ENCODE measurements around the gene MAP4K4.

Gene MAP4K4

DNA sequence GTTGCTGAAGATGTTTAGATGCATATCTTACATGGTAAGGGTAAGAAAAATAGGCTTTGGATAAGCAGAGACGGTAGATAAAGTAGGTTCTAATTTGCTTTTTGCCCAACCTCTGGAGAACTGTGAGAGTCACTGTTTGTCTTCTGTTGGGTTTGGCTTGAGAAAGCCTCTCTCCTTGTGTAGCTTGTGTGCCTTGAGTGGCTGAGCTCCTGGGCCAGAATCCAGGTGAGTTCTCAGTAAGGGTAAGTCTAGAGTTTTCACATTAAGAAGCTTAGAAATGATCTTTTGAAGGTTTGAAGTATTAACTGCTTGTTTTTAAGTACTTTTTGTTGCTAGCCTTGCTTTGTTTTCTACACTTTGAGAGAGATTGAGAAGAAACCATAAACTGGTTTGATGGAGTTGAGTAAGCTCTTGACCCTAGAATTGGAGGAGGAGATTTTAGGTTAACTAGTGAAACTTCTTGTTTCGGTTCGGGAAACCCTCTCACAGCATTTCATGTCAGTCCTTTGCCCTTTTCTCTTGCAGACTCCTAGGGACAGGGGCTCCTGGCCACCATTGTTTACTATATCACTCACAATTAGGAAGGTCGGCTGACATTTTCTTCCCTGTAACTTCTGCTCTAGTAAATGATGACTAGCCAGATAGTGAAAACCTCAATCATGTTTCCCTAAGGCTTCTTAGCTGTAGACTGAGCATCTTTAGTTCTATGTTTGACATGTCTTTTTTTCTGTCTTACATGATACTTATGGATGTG, 26.0 kb downstream of the MAP4K4 start:
- DNase-seq, result no peak

DNA sequence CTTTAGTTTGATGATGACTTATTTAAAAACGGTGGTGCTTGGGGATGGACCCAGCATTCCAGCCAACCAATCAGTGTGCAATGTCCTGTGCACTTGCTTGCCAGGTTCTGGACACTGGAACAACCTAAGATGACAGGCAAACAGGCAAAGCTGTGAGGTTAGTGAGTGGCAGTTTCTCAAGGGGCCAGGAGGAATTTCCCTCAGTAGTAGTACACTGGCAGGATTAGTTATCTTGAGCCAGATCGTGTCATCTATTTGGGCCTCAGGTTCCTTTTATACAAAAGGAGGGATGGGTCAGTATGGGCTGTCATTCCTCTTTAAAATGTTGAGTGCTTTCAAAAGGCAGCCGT, 26.6 kb downstream of the MAP4K4 start:
- DNase-seq, result no peak

DNA sequence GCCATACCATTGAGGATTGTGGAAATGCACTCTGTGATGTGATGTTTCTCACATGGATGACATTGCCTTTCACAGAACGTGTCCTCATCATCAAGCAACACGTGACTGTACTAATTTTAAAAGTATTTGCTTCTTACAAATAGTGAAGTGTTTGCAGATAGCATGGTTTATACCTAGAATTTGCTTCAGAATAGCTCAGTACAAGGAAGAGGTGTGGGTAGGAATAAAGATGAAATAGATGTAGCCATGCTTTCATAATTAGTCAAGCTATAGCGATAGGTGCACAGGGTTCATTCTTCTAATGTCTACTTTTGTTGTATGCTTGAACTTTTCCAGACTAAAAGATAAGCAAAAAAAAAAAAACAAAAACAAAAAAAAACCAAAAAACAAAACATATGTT, 27.5 kb downstream of the MAP4K4 start:
- DNase-seq, result no peak

DNA sequence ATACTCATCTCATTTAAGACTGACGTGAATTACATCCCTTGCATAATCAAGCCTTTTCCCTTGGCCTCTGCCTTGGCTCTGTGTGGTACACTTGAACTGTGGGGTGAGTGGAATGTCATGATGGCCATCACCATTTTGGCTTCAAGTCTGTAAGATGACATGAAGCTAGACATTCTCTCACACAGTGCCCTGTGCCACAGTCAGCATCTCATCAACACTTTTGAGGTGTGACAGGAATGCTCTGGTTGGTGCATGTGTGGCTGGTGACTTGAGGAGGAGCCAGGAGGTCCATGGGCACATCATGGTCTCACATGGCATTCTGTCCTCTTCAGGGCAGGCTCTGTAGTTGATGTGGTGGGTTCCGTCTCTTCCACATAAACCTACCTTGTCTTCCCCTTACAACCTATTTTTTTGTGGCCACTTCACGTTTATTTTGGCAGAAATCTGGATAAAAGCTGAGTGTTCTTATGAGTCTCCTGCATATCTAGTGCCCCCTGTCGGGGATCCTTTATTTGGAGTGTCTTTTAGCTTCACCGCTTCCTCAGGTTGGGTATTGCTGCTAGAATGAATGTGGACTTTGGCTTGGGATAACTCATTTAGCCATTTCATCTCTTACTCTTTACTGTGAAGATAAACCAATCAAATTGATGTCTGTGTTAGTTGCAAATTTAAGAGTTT, 28.1 kb downstream of the MAP4K4 start:
- DNase-seq, result no peak

DNA sequence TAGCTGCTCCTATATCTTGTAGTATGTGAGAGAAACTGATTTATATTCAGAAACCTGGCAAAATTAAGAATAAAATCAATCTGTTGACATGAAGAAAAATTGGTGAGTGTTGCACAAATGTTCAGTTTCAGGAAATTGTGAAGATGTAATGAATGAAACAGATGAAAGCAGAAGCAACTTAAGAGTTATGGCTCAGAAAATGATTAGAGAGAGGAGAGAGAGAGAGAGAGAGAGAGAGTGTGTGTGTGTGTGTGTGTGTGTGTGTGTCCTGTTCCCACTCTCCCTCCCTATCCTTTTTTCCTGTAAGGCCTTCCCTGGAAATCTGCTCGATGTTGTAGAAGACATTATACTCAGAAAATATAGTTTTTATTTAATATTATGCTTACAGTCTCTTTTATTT, 31.4 kb downstream of the MAP4K4 start:
- DNase-seq, result no peak

DNA sequence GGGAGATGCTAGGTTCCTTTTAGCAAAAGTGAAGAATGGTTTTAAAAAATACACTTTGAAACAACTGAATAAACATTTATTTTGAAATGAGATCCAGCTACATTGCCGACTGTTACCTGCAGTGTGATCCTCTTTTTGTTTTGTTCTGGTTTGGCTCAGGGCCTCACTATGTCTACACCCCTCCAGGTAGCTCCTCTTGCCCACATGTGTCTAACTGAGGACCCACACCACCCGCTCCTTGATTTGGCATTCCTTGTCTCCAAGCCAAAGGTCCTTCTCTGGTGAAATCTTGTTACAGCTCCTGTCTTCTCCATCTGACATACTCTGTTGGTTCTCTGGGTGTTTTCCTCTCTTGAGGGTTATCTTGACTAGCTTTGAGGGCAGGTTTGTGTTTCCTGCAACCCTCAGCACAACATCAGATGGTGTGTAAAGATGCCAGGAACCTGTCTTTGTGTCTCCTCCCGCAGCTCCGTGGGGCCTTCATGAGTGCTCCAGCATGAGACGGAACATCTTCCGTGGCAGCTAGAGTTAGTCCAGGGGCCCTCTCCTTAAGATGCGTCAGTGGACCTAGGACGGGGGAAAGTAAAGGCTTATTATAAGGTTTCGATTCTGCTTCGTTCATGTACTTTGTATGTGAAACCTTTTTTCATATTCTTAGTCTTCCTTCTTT, 32.1 kb downstream of the MAP4K4 start:
- DNase-seq, result no peak

DNA sequence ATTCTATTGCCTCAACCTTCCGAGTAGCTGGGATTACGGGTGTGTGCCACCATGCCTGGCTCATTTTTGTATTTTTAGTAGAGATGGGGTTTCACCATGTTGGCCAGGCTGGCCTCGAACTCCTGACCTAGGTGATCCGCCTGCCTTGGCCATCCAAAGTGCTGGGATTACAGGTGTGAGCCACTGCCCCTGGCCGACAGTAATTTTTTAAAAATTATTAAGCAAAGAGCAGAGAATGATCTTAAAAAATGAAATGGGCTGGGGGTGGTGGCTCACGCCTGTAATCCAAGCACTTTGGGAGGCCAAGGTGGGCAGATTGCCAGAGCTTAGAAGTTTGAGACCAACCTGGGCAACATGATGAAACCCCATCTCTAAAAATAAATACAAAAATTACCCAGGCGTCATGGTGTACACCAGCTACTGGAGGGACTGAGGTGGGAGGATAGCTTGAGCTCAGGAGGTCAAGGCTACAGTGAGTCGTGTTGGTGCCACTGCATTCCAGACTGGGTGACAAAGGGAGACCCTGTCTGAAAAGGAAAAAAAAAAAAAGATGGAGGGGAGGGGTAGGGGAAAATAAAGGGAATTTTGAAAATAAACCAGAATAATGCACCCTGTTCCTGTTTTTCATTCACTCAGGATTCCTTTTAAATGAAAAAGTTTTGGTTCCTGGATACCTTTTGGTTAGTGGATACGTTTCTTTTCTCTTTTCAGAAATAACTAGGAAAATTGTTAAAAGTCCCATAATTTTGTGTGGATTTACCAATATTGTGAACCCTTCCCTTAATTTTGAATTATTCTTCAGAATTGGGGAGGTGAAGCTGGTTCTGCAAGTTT, 33.9 kb downstream of the MAP4K4 start:
- no peak for DNase-seq

DNA sequence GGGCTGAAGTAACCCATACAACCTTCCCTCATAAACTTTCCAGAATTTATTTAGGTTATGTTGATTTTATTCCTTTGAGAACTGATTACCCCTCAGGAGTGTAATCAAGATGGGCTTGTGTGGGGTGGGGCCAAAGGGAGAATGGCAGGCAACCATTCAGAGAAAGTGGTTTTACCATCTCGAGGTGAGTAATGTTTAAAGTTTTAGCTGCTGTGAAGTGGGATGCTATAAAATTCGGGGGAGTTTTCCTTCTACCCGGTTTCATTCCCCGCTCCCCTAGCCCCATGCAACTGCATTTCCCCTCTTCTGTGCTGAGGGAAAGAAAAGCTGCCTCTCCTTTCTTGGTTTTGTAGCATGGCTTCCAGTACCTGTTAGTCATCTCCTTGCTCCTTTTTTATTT, 34.7 kb downstream of the MAP4K4 start:
- no peak for DNase-seq

DNA sequence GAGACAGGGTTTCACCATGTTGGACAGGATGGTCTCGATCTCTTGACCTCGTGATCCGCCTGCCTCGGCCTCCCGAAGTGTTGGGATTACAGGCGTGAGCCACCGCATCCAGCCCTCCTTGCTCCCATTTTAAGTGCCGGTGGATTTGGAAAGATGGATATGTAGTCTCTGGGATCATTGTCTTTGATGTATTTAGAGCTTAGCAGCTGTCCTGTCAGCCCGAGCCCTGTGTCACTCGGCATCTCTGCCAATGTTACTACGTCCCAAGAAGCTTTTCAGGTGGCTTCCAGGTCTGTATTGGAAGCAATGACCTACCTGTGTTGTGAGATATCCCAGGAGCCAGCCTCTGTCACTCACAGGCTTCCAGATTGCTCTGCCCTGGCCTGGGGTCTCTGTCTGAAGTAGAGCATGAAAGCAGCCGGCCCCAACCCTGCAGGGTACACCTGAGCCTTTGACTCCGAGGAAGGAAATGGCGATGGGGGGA, 35.3 kb downstream of the MAP4K4 start:
- DNase-seq, result no peak

DNA sequence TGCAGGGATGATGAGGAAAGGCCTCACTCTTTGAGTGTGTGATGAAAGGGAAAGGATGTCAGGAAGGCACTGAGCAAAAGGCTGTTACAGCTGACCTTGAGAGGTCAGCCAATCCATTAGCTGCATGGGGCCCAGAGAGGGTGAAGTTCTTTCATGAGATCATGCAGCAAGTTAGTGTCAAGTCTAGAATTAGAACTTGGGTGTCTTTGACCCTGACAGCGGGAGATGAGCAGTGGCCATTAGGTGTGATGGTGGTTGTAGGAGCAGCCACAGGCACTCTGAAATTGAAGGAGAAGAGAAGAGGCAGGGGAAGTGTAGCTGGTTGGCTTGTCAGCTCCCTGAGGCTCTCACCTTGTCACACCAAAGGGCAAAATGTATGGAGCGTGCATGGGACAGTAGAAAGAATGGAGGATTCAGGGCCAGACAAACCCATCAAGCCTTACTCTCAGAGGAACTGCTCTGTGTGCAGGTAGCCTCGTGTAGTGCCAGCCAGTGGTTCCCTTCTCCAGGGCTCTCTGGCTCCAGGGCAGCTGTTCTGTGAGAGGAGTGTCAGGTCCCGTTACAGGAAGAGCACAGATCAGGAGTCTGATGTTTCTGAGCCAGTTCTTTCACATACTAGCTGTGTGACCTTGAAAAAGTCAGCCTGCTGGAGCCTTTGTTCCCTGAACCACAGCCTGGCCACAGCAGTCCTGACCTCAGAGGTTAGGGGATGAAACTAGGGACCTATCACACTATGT, 35.9 kb downstream of the MAP4K4 start:
- no peak for DNase-seq

DNA sequence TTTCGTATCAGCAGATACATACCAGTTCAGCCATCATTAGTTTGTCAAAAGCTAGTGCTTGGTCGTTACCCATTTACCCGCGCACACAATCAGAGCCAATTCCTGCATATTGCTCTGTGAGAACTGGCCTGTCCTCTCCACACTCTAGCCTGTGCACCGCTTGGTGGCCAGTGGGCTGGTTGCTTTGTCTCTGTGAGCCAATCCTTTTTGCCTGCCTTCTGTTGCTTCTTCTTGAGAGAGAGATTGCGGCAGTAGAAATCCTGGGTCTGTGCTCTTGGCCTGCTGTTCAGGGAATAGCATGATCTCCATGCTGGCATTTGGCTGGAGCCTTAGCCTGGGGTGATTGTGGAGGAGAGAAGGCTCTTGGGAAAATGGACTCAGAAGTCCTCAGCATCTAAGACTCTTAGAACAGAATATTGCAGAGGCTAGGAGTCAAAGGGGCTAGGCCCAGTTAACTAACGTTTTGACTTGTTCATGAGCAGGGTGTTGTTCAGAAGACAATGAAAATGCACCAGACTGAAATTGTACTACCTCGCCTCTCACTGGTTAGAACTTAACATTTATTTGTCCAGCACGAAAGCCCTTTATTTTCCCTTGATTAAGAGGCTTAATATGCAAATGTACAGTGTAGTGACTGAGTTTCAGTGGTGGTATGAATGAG, 37.1 kb downstream of the MAP4K4 start:
- no peak for DNase-seq

DNA sequence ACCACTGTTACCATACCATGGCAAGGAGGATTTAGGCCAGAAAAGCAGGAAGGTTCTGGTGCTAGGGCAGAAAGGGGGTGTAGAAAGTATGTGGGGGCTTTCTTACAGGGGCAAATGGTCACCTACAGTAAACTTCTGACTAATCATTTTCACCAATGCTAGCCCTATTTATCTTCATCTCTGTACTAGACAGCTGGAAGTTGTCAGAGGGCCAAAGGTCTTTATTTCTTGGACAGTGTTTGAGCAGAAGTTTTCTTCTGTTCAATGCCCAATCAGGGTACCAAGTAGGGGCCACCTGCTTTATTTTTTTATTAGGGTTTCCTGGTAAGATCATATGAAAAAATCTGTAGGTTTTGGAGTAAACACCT, 37.6 kb downstream of the MAP4K4 start:
- DNase-seq, result no peak

DNA sequence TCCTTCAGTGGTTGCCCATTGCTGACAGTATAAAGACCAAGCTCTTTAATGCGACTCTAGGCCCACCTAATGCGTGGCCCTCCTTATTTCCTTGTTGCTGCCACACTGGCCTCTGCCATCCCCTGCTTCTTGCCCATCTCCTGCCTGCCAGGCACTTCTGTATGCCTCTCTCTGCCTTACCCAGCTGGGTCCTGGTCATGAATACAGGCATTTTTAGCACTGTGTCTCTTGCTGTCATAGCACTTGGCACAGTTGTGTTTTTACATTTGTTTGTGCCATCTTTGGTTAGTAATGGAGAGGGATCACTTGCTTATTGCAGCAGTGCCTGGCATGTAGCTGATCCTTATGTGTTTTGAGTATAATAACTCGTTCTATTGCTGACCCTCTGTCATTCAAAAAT, 38.7 kb downstream of the MAP4K4 start:
- DNase-seq, result no peak

DNA sequence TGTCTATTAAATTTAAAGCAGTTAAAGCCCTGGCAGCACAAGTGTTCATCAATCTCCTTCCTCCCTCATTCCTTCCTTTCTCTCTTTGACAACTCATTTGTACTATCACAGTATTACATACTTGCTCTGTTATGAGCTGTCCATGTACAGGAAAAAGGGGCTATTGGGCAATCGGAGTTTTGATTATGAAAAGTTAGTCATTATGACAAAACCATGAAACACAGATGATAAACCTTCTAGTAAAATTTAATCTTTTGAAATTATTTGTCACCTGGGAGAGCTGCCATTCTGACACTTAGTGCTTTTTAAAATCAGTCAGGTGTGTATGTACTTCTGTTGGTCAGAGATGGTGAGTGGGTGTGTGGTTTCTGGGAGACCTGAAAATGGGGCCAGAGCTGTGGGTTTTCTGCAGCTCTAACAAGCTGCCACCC, 39.4 kb downstream of the MAP4K4 start:
- DNase-seq, result peak; percentile 81

DNA sequence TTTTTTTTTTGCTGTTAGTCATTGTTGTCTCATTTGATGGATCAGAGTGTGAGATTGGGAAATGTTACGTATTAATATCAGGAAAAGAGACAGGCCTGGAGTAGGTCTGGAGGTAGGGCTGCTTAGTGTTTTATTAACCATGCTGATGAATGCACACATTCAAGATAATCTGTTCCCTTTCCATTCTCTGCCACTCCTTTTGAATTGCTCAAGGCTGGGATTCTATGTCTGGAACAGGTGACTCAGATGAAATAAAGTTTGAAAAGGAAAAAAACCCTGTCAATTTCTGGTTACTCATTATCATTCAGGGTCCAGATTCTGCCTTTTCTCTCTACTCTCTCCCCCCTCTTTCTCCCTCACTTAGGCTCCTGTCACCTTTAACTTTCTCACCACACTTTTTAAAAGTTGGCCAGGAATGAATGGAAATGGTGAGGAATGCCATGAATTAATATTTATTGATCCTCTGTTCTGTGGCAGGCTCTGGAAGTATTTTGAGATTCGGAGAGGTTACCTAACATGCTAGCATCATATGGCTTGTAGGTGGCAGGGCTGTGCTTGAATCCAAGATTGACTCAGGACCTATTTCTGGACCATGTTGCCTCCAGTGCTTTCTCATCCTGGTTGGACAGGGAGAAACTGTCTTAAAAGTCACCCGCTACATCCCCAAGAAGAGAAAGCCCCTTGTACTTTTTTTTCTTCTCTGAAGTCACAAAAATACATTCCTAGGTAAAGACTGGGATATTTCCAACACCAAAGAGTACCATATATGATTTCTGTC, 40.2 kb downstream of the MAP4K4 start:
- DNase-seq, result no peak

DNA sequence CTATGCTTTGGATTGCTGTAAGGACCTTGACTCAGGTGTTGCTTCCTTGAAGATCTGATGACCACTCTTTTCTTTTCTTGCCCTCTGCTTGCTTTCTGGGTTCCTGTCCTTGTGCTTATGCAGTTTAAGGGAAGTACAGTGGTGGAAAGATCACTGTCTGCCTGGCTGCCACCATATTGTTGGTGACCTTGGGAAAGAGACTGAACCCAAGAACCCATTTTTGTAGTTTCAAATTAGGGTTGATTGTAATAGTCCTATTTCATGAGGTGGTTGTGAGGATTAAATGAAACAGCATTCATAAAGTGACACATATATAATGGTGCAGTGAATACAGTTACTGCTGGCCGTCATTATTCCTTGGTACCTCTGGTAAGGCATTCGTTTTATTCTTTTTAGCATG, 41.1 kb downstream of the MAP4K4 start:
- DNase-seq, result no peak

DNA sequence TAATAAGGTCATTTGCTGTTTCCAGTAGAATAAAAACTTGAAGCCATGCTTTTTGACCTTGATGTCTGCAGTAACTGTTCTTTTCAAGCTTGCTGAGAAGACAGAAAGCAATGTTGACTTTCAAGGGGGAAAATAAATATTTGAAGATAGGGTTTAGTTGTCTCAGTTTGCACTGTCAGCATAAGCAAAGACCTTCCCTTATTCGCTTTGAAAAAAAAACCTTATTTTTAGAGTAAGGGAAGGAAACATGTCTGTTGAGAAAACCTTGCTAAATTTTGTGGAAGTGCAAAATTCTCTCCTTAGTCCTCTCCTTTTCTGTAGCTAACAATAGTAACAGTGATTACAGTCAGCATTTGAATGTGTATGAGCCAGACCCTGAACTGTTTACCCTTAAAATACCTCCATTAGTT, 43.1 kb downstream of the MAP4K4 start:
- DNase-seq, result no peak

DNA sequence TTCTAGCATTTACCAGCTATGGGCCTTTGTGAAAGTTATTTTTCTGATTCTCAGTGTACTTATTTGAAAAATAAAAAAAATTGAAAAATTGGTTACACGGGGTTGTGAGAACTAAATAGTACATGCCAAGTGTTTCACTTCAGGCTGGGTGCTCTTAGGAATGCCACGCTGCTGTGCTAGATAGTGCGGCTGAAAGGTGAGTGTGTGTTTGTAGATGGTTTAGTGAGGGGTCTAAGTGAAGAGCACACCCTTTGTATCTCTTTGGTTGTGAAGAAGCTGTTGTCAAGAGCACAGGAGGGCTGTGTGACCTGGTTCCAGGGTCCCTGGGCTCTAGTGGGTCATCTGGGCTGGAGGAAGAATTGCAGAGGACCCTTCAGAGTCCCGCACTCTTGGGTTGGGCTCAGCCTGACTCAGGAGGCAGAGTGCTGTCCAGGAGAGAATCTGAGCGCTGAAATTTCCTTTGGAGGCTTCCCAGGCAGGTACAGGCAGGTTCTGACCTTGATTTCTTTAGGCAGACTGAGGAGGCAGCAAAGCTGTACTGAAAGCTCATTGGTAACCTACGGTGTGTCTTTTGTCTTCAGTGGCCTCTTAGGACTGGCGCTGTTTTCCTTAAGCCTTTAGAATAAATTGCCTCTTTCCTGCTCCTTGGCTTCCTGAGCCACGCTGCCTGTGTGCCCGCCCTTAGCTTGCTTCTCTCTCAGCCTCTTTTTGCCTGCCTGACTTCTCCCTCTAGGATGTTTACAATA, 44.4 kb downstream of the MAP4K4 start:
- no peak for DNase-seq

DNA sequence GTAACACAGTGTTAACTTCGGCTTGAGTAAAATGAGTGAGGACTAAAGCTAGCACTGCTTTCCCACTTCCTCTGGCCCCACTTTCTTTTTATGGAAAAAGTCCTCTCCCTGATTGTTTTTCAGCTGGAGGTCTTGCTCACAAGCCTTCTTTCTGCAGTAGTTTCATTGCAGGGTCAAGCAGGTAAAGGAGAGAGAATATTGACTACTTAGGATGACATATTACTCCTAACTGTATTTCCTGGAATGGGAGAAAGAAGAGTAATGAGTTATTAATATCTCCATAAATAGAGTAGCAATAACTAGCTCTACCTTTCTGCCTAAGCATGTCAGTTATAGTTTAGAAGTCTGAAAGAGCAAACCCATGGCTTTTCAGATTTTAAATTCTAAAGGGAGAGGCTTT, 45.0 kb downstream of the MAP4K4 start:
- no peak for DNase-seq

DNA sequence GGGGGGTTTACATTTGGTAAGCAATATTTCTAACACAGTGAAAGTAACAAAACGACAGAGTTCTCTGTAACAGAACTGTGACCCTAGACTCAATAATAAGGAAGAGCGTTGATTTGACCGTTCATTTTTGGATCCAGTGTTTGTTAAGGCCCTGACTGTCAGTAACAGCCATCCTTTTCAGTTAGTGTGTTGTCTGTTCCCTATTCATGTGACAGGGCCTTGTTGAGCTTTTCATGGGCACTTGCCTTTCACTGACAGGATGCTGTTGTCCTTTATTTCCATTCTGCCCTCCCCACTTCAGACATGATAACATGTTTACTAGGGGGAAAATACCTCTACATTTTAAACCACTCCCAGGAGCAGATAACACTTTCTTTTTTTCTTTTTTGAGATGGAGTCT, 45.8 kb downstream of the MAP4K4 start:
- DNase-seq, result no peak

Measured in EL (cell line).